Measurements from ENCODE around the gene PPM1H. TPM values are rescaled to one million over a fixed set of nuclear protein-coding genes. Genes with fewer than 3 reads are reported as not detected.

Gene PPM1H
- polyA plus RNA-seq, 4 donors: 1.1 to 14.3 (median 3.2) TPM

DNA sequence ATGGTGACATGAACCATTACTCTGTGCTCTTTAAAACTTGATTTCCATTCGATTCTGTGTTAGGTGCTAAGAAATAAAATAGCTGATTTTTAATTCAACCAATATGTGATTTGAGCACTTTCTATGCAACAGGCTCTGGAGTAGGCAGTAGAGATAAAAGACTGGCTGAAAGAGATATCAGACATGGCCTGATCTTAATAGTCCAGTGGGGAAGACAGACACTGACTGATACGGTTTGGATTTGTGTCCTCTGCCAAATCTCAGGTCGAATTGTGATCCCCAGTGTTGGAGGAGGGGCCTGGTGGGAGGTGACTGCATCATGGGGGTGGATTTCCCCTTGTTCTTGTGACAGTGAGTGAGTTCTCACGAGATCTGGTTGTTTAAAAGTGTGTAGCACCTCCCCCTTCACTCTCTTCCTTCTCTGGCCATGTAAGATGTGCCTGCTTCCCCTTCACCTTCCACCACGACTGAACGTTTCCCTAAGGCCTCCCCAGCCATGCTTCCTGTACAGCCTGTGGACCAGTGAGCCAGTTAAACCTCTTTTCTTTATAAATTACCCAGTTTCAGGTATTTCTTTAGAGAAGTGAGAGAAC, 128.6 kb downstream of the PPM1H start:
- Histone ChIP-seq H3K36me3 (ENCODE audit: control insufficient read depth in 3 of 3, insufficient read depth in 2 of 3, low read depth in 1 of 3, low read length in 3 of 3) (peaks cover 0 to 7% (median 0%) of the 10 kb centered on the region in 3 donors), H3K27me3 (ENCODE audit: control insufficient read depth in 3 of 3, insufficient read depth in 3 of 3, low read length in 3 of 3) (no peaks in the 10 kb centered on the region), H3K4me1 (ENCODE audit: control insufficient read depth in 3 of 3, insufficient read depth in 2 of 3, low read depth in 1 of 3, low read length in 2 of 3) (no peaks in the 10 kb centered on the region), H3K4me3 (ENCODE audit: low read depth in 1 of 3, low read length in 3 of 3) (no peak overlapping the region), H3K9me3 (ENCODE audit: control insufficient read depth in 2 of 2, insufficient read depth in 1 of 2, low read depth in 1 of 2, low read length in 1 of 2) (no peaks in the 10 kb centered on the region), H3K27ac (ENCODE audit: low read depth in 1 of 3, low read length in 2 of 3) (no peak overlapping the region)
- WGBS, 3 donors: 74 to 81% (median 78%) methylated on average over 6 of the region's 6 CpGs
- no peak for FAIRE-seq
- DNase-seq: no peak

DNA sequence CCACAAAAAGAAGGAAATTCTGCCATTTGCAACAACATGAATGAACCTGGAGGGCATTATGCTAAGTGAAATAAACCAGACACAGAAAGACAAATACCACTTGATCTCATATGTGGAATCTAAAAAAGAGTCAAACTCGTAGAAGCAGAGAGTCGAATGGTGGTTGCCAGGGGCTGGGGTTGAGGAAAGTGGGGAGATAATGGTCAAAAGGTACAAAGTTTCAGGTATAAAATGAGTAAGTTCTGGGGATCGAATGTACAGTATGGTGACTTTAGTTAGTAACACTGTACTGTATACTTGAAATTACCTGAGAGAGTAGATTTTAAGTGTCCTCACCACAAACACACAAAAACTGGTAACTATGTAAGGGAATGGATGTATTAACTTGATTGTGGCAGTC, 129.4 kb downstream of the PPM1H start:
- DNase-seq (no peak), FAIRE-seq (no peak)
- no peak overlapping the region for H3K27ac ChIP-seq (ENCODE audit: low read depth in 1 of 3, low read length in 2 of 3)
- no peak overlapping the region for H3K4me3 ChIP-seq (ENCODE audit: low read depth in 1 of 3, low read length in 3 of 3)
- H3K9me3 ChIP-seq (ENCODE audit: control insufficient read depth in 2 of 2, insufficient read depth in 1 of 2, low read depth in 1 of 2, low read length in 1 of 2): no peaks in the 10 kb centered on the region
- peaks cover 0 to 14% (median 0%) of the 10 kb centered on the region in 3 donors for H3K36me3 ChIP-seq (ENCODE audit: control insufficient read depth in 3 of 3, insufficient read depth in 2 of 3, low read depth in 1 of 3, low read length in 3 of 3)
- no peaks in the 10 kb centered on the region for H3K4me1 ChIP-seq (ENCODE audit: control insufficient read depth in 3 of 3, insufficient read depth in 2 of 3, low read depth in 1 of 3, low read length in 2 of 3)
- WGBS, 3 donors: 80 to 87% (median 83%) methylated on average over 3 of the region's 3 CpGs
- no peaks in the 10 kb centered on the region for H3K27me3 ChIP-seq (ENCODE audit: control insufficient read depth in 3 of 3, insufficient read depth in 3 of 3, low read length in 3 of 3)

DNA sequence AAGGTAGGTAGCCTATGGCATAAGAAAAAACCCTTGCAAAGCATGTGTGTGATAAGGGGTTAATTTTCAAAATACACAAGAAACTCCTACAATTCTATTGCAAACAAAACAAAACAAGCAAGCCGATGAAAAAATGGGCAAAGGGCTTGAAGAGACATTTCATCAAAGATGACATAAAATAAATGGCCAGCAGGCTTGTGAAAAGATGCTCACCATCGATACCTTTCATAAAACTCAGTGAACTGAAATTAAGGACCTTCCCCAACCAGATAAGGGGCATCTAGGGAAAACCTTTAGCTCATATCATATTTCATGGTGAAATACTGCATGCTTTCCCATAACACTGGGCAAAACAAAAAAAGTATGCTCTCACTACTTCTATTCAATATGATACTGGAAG, 131.2 kb downstream of the PPM1H start:
- H3K27me3 ChIP-seq (ENCODE audit: control insufficient read depth in 3 of 3, insufficient read depth in 3 of 3, low read length in 3 of 3): no peaks in the 10 kb centered on the region
- H3K4me1 ChIP-seq (ENCODE audit: control insufficient read depth in 3 of 3, insufficient read depth in 2 of 3, low read depth in 1 of 3, low read length in 2 of 3): no peaks in the 10 kb centered on the region
- no peak overlapping the region for H3K27ac ChIP-seq (ENCODE audit: low read depth in 1 of 3, low read length in 2 of 3)
- H3K4me3 ChIP-seq (ENCODE audit: low read depth in 1 of 3, low read length in 3 of 3): no peak overlapping the region
- no peak for FAIRE-seq
- 82 to 87% (median 86%) methylated on average over 2 of the region's 2 CpGs for WGBS, 3 donors
- H3K9me3 ChIP-seq (ENCODE audit: control insufficient read depth in 2 of 2, insufficient read depth in 1 of 2, low read depth in 1 of 2, low read length in 1 of 2): no peaks in the 10 kb centered on the region
- H3K36me3 ChIP-seq (ENCODE audit: control insufficient read depth in 3 of 3, insufficient read depth in 2 of 3, low read depth in 1 of 3, low read length in 3 of 3): peaks cover 0 to 16% (median 0%) of the 10 kb centered on the region in 3 donors
- no peak for DNase-seq

DNA sequence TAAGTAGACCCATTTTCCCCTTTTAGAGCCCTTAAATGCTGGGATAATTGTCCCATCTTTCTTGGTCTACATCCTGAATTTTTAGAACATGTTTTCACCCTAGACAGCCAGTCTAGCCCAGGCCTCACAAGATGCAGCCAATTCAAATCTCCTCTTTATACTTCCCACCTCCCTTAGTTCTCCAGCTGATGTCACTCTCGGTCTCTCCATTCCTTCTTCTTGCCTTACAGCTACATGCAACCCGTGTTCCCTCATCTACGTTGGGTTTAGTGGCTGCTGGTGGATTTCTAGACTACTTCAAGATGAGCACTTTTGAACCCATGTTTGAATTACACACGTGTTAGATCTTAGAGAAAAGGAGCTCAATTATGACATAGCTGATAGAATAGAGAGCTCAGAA, 132.0 kb downstream of the PPM1H start:
- DNase-seq: no peak
- Histone ChIP-seq H3K36me3 (ENCODE audit: control insufficient read depth in 3 of 3, insufficient read depth in 2 of 3, low read depth in 1 of 3, low read length in 3 of 3) (peaks cover 0 to 20% (median 0%) of the 10 kb centered on the region in 3 donors), H3K4me3 (ENCODE audit: low read depth in 1 of 3, low read length in 3 of 3) (no peak overlapping the region), H3K9me3 (ENCODE audit: control insufficient read depth in 2 of 2, insufficient read depth in 1 of 2, low read depth in 1 of 2, low read length in 1 of 2) (no peaks in the 10 kb centered on the region), H3K27ac (ENCODE audit: low read depth in 1 of 3, low read length in 2 of 3) (no peak overlapping the region), H3K27me3 (ENCODE audit: control insufficient read depth in 3 of 3, insufficient read depth in 3 of 3, low read length in 3 of 3) (no peaks in the 10 kb centered on the region), H3K4me1 (ENCODE audit: control insufficient read depth in 3 of 3, insufficient read depth in 2 of 3, low read depth in 1 of 3, low read length in 2 of 3) (no peaks in the 10 kb centered on the region)
- FAIRE-seq: no peak
- 69 to 76% (median 73%) methylated on average over 4 of the region's 4 CpGs for WGBS, 3 donors

DNA sequence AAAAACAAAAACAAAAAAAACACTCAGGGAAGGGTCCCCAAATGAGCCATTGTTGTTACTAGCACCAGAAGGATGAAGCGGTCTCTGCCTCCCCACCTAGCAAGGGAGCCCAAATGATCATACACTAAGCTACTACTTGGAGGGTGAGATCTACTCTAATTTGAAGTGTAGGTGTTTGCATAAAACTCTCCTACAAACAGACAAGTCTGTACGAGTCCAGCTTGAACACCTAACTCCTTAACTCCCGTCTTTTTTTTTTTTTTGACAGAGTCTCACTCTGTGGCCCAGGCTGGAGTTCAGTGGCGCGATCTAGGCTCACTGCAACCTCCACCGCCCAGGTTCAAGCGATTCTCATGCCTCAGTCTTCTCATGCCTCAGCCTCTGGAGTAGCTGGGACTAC, 132.6 kb downstream of the PPM1H start:
- H3K4me1 ChIP-seq (ENCODE audit: control insufficient read depth in 3 of 3, insufficient read depth in 2 of 3, low read depth in 1 of 3, low read length in 2 of 3): no peaks in the 10 kb centered on the region
- no peak overlapping the region for H3K4me3 ChIP-seq (ENCODE audit: low read depth in 1 of 3, low read length in 3 of 3)
- 90 to 95% (median 94%) methylated on average over 7 of the region's 7 CpGs for WGBS, 3 donors
- peaks cover 0 to 20% (median 0%) of the 10 kb centered on the region in 3 donors for H3K36me3 ChIP-seq (ENCODE audit: control insufficient read depth in 3 of 3, insufficient read depth in 2 of 3, low read depth in 1 of 3, low read length in 3 of 3)
- FAIRE-seq: no peak
- H3K9me3 ChIP-seq (ENCODE audit: control insufficient read depth in 2 of 2, insufficient read depth in 1 of 2, low read depth in 1 of 2, low read length in 1 of 2): no peaks in the 10 kb centered on the region
- H3K27me3 ChIP-seq (ENCODE audit: control insufficient read depth in 3 of 3, insufficient read depth in 3 of 3, low read length in 3 of 3): no peaks in the 10 kb centered on the region
- no peak for DNase-seq
- H3K27ac ChIP-seq (ENCODE audit: low read depth in 1 of 3, low read length in 2 of 3): no peak overlapping the region

DNA sequence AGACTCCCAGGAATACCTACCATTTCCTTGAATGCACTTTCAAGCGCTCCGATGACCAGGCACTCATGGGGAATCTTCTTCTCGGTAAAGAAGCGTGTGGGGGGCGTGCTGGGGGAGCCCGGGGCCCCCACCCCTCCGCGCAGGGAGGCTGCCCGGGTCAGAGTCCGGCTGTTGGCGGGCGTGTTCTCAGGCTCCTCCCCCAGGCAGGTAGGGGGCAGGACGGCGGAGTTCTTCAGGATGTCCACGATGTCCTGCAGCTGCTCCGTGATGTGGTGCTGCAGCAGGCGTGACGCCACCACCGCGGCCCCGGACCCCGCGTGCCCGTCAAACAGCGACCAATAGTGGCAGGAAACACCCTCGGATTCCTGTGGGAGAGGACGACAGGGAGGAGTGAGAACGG, 133.2 kb downstream of the PPM1H start:
- FAIRE-seq (no peak), DNase-seq (no peak)
- H3K4me3 ChIP-seq (ENCODE audit: low read depth in 1 of 3, low read length in 3 of 3): no peak overlapping the region
- H3K4me1 ChIP-seq (ENCODE audit: control insufficient read depth in 3 of 3, insufficient read depth in 2 of 3, low read depth in 1 of 3, low read length in 2 of 3): no peaks in the 10 kb centered on the region
- peaks cover 0 to 20% (median 0%) of the 10 kb centered on the region in 3 donors for H3K36me3 ChIP-seq (ENCODE audit: control insufficient read depth in 3 of 3, insufficient read depth in 2 of 3, low read depth in 1 of 3, low read length in 3 of 3)
- no peaks in the 10 kb centered on the region for H3K27me3 ChIP-seq (ENCODE audit: control insufficient read depth in 3 of 3, insufficient read depth in 3 of 3, low read length in 3 of 3)
- no peak overlapping the region for H3K27ac ChIP-seq (ENCODE audit: low read depth in 1 of 3, low read length in 2 of 3)
- WGBS, 3 donors: 90 to 92% (median 92%) methylated on average over 24 to 28 of the region's 28 CpGs
- H3K9me3 ChIP-seq (ENCODE audit: control insufficient read depth in 2 of 2, insufficient read depth in 1 of 2, low read depth in 1 of 2, low read length in 1 of 2): no peaks in the 10 kb centered on the region

DNA sequence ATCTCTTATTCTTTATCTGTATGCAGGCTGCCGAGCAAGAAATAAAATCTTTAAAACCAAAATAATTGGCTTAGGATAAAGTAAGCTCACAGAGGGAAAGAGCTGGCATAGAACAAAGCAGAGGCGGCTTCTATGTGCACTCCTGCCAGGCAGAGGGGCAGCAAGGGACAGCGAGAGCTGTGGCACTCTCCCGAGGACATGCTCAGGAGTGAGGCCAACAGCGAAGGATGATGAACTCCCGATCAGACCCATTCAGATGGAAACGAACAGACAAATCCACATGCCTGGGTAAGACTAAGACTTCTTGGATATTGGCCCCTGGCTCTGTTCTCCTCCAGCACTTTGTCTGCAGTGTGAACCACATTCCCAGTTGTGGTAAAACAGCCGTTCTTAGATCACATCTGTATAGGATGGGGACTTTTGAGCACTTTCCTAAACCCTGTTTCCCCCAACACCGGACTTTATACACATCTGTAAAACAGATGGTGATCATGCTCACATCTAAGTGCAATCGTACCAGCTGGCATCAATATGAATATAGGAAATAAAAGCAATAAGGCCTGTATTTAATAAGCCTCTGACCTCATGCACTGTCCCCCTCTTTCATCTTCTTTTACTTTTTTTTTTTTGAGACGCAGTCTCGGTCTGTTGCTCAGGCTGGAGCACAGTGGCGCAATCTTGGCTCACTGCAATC, 134.1 kb downstream of the PPM1H start:
- H3K36me3 ChIP-seq (ENCODE audit: control insufficient read depth in 3 of 3, insufficient read depth in 2 of 3, low read depth in 1 of 3, low read length in 3 of 3): peaks cover 0 to 24% (median 0%) of the 10 kb centered on the region in 3 donors
- H3K27ac ChIP-seq (ENCODE audit: low read depth in 1 of 3, low read length in 2 of 3): no peak overlapping the region
- no peaks in the 10 kb centered on the region for H3K9me3 ChIP-seq (ENCODE audit: control insufficient read depth in 2 of 2, insufficient read depth in 1 of 2, low read depth in 1 of 2, low read length in 1 of 2)
- H3K4me3 ChIP-seq (ENCODE audit: low read depth in 1 of 3, low read length in 3 of 3): no peak overlapping the region
- no peaks in the 10 kb centered on the region for H3K4me1 ChIP-seq (ENCODE audit: control insufficient read depth in 3 of 3, insufficient read depth in 2 of 3, low read depth in 1 of 3, low read length in 2 of 3)
- no peaks in the 10 kb centered on the region for H3K27me3 ChIP-seq (ENCODE audit: control insufficient read depth in 3 of 3, insufficient read depth in 3 of 3, low read length in 3 of 3)
- 87 to 91% (median 89%) methylated on average over 13 of the region's 13 CpGs for WGBS, 3 donors
- FAIRE-seq (no peak), DNase-seq (no peak)

DNA sequence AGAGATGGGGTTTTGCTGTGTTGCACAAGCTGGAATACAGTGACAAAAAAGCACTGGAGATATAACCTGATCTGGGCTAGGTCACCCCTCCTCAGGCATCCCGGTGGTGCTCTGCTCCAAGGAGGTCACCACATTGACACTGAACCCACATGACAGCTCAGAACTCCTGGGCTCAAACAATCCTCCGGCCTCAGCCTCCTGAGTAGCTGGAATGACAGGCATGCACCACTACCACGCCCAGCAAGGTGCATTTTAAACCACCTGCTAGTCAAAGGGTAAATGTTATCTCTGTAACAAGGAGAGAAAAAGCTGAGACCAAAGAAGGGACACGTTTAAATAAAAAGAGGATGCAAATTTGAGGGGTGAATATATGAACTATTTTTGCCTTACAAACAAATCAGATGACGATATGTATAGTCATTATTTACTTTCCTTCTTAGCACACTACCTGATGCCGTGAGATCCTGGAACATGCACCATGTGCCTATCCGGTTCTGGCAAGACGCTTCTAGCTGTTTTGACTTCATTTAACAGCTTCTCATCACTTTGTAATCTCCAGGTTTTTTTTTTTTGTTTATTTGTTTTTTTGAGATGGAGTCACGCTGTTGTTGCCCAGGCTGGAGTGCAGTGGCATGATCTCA, 135.1 kb downstream of the PPM1H start:
- Histone ChIP-seq H3K4me1 (ENCODE audit: control insufficient read depth in 3 of 3, insufficient read depth in 2 of 3, low read depth in 1 of 3, low read length in 2 of 3) (no peaks in the 10 kb centered on the region), H3K27me3 (ENCODE audit: control insufficient read depth in 3 of 3, insufficient read depth in 3 of 3, low read length in 3 of 3) (no peaks in the 10 kb centered on the region), H3K36me3 (ENCODE audit: control insufficient read depth in 3 of 3, insufficient read depth in 2 of 3, low read depth in 1 of 3, low read length in 3 of 3) (peaks cover 0 to 24% (median 0%) of the 10 kb centered on the region in 3 donors), H3K9me3 (ENCODE audit: control insufficient read depth in 2 of 2, insufficient read depth in 1 of 2, low read depth in 1 of 2, low read length in 1 of 2) (no peaks in the 10 kb centered on the region), H3K4me3 (ENCODE audit: low read depth in 1 of 3, low read length in 3 of 3) (no peak overlapping the region), H3K27ac (ENCODE audit: low read depth in 1 of 3, low read length in 2 of 3) (no peak overlapping the region)
- 59 to 72% (median 63%) methylated on average over 9 of the region's 9 CpGs for WGBS, 3 donors
- DNase-seq (no peak), FAIRE-seq (no peak)
